ENCODE data around the gene PROSER3. TPM values are rescaled to one million over a fixed set of nuclear protein-coding genes. Genes with fewer than 3 reads are reported as not detected.

Gene PROSER3
- total and polyA plus RNA-seq, 9 of the 15 experiments (the other 6 are each of a cell fraction or from before 2014, with no cell fraction given), result 1.0 to 39.5 (median 5.1) TPM

DNA sequence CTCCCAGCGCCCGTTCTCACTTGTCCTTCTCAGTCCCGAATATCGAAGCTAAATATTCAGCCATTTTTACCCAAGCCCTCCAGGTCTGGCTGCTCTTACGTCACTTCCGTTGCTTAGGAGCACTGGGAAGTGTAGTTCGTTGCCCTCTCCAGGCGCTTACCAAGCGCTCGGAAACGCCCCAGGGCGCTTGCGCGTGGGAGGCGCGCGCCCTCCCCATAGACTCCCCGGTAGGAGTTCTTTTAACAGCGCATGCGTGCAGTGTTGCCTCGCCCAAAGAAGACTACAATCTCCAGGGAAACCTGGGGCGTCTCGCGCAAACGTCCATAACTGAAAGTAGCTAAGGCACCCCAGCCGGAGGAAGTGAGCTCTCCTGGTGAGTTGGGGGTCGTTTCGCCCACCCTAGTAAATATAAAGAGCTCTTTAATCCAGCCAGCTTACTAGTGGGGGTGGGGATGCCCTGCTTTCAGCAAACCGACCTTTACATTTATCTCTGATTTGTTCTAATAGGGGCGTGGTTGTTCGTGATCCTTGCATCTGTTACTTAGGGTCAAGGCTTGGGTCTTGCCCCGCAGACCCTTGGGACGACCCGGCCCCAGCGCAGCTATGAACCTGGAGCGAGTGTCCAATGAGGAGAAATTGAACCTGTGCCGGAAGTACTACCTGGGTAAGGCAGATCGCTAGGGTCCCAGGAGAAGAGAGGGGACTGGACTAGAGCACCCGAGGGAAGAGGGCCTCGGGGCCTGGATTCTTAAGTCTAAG is 12.5 kb upstream of the PROSER3 start, which contains the start of the genes PSENEN and U2AF1L4 (continued):
- TF ChIP-seq, protein P1, sequence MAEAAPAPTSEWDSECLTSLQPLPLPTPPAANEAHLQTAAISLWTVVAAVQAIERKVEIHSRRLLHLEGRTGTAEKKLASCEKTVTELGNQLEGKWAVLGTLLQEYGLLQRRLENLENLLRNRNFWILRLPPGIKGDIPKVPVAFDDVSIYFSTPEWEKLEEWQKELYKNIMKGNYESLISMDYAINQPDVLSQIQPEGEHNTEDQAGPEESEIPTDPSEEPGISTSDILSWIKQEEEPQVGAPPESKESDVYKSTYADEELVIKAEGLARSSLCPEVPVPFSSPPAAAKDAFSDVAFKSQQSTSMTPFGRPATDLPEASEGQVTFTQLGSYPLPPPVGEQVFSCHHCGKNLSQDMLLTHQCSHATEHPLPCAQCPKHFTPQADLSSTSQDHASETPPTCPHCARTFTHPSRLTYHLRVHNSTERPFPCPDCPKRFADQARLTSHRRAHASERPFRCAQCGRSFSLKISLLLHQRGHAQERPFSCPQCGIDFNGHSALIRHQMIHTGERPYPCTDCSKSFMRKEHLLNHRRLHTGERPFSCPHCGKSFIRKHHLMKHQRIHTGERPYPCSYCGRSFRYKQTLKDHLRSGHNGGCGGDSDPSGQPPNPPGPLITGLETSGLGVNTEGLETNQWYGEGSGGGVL (CRISPR knock-in tag; IDR thresholded peaks at IDR 0.05), result no peak
- TF ChIP-seq SRSF3 (IDR thresholded peaks at IDR 0.05; ENCODE audit: insufficient read depth, low read length) (no peak), ZNF165 (CRISPR knock-in tag; IDR thresholded peaks at IDR 0.05; ENCODE audit: borderline replicate concordance) (no peak), CCNT2 (IDR thresholded peaks at IDR 0.05; ENCODE audit: borderline replicate concordance, extremely low read depth, insufficient read length, low read depth, low read length) (no peak), DMBX1 (CRISPR knock-in tag; IDR thresholded peaks at IDR 0.05; ENCODE audit: borderline replicate concordance) (no peak), NELFE (IDR thresholded peaks at IDR 0.05; ENCODE audit: insufficient read depth, insufficient read length) (no peak), CBX1 (IDR thresholded peaks at IDR 0.05; ENCODE audit: low read depth) (no peak), RFX1 (IDR thresholded peaks at IDR 0.05) (peak; percentile 91), ZFPM2 (CRISPR knock-in tag; IDR thresholded peaks at IDR 0.05) (no peak), SREBF1 (IDR thresholded peaks at IDR 0.05; ENCODE audit: borderline replicate concordance, low read depth, low read length) (no peak), ZSCAN32 (CRISPR knock-in tag; IDR thresholded peaks at IDR 0.05) (no peak), CBFA2T2 (conservative IDR thresholded peaks at IDR 0.05) (no peak), PPARD (CRISPR knock-in tag; IDR thresholded peaks at IDR 0.05) (no peak), MCM2 (IDR thresholded peaks at IDR 0.05; ENCODE audit: low read depth) (no peak), SMARCB1 (IDR thresholded peaks at IDR 0.05; ENCODE audit: insufficient read length, low read depth) (no peak), GTF2A2 (tag; IDR thresholded peaks at IDR 0.05) (no peak), ZNF444 (CRISPR knock-in tag; IDR thresholded peaks at IDR 0.05) (no peak), BRCA1 (IDR thresholded peaks at IDR 0.05) (no peak), BRCA1 (CRISPR knock-in tag; IDR thresholded peaks at IDR 0.05) (no peak), DNMT1 (IDR thresholded peaks at IDR 0.05) (no peak), FOS (IDR thresholded peaks at IDR 0.05; ENCODE audit: extremely low read depth, insufficient read length) (no peak)
- TF ChIP-seq, protein P2, sequence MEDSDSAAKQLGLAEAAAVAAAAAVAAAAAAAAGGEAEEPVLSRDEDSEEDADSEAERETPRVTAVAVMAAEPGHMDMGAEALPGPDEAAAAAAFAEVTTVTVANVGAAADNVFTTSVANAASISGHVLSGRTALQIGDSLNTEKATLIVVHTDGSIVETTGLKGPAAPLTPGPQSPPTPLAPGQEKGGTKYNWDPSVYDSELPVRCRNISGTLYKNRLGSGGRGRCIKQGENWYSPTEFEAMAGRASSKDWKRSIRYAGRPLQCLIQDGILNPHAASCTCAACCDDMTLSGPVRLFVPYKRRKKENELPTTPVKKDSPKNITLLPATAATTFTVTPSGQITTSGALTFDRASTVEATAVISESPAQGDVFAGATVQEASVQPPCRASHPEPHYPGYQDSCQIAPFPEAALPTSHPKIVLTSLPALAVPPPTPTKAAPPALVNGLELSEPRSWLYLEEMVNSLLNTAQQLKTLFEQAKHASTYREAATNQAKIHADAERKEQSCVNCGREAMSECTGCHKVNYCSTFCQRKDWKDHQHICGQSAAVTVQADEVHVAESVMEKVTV (CRISPR knock-in tag; IDR thresholded peaks at IDR 0.05), result no peak
- TF ChIP-seq, protein P3, sequence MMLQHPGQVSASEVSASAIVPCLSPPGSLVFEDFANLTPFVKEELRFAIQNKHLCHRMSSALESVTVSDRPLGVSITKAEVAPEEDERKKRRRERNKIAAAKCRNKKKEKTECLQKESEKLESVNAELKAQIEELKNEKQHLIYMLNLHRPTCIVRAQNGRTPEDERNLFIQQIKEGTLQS (IDR thresholded peaks at IDR 0.05), result peak; percentile 87
- TF ChIP-seq, protein P3 (CRISPR knock-in tag; conservative IDR thresholded peaks at IDR 0.05), result no peak
- TF ChIP-seq, protein P4, sequence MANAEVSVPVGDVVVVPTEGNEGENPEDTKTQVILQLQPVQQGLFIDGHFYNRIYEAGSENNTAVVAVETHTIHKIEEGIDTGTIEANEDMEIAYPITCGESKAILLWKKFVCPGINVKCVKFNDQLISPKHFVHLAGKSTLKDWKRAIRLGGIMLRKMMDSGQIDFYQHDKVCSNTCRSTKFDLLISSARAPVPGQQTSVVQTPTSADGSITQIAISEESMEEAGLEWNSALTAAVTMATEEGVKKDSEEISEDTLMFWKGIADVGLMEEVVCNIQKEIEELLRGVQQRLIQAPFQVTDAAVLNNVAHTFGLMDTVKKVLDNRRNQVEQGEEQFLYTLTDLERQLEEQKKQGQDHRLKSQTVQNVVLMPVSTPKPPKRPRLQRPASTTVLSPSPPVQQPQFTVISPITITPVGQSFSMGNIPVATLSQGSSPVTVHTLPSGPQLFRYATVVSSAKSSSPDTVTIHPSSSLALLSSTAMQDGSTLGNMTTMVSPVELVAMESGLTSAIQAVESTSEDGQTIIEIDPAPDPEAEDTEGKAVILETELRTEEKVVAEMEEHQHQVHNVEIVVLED (CRISPR knock-in tag; IDR thresholded peaks at IDR 0.05), result peak; percentile 61

Measured in K562 (cell line).